ENCODE data around the gene VPS13C.

DNA sequence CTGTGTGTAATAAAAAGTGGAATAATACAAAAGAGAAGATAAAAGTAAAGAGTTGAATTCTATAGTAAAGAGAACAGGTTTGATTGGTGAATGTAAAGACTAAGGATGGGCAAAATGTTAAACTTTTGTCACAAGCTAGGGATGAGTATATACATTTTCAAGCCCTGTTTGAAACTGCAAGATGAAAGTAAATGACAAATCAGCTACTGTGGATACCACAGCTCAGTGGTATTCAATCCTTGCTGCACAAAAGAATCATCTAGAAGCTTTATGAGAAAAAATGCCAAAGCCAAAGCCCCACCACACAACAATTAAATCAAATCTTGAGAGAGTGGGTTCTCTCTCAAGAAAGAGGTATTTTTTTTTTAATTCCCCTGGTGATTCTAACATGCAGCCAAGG, 67.7 kb downstream of the VPS13C start:
- no peak for TF ChIP-seq POLR2A (IDR thresholded peaks at IDR 0.05)
- TF ChIP-seq, protein P1, sequence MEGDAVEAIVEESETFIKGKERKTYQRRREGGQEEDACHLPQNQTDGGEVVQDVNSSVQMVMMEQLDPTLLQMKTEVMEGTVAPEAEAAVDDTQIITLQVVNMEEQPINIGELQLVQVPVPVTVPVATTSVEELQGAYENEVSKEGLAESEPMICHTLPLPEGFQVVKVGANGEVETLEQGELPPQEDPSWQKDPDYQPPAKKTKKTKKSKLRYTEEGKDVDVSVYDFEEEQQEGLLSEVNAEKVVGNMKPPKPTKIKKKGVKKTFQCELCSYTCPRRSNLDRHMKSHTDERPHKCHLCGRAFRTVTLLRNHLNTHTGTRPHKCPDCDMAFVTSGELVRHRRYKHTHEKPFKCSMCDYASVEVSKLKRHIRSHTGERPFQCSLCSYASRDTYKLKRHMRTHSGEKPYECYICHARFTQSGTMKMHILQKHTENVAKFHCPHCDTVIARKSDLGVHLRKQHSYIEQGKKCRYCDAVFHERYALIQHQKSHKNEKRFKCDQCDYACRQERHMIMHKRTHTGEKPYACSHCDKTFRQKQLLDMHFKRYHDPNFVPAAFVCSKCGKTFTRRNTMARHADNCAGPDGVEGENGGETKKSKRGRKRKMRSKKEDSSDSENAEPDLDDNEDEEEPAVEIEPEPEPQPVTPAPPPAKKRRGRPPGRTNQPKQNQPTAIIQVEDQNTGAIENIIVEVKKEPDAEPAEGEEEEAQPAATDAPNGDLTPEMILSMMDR (IDR thresholded peaks at IDR 0.05 in 8 of 11, conservative IDR thresholded peaks at IDR 0.05 in 3 of 11) = no peak

All from spleen (tissue), 7 donors.